Trophoblast cell (in vitro differentiated cells and primary cell): ENCODE results near the gene WDR86.

Experiments
- DNase-seq, 2 donors: peaks; one replicate each; pipeline ENCODE4 v3.0.0-alpha.2; 2016
- H2AFZ ChIP-seq: 2 replicates; pipeline ENCODE4 v1.6.1; 2013; ENCODE audit warnings: low read length, moderate library complexity, mild to moderate bottlenecking; ENCODE audit not compliant: insufficient read depth, poor library complexity
- H2AK5ac ChIP-seq: 2 replicates; pipeline ENCODE4 v1.6.1; 2013; ENCODE audit warnings: mild to moderate bottlenecking, low read length
- H2BK120ac ChIP-seq: 2 replicates; pipeline ENCODE4 v1.6.1; 2013; ENCODE audit warnings: low read length, mild to moderate bottlenecking, moderate library complexity; ENCODE audit not compliant: insufficient read depth, poor library complexity
- H2BK12ac ChIP-seq: 2 replicates; pipeline ENCODE4 v1.6.1; 2013; ENCODE audit warnings: mild to moderate bottlenecking, low read length, moderate library complexity
- H2BK5ac ChIP-seq: 2 replicates; pipeline ENCODE4 v1.6.1; 2013; ENCODE audit warnings: low read length, low read depth, moderate library complexity, mild to moderate bottlenecking; ENCODE audit not compliant: poor library complexity
- H3K14ac ChIP-seq: 2 replicates; pipeline ENCODE4 v1.6.1; 2013; ENCODE audit warnings: mild to moderate bottlenecking, low read length
- H3K18ac ChIP-seq: 2 replicates; pipeline ENCODE4 v1.6.1; 2013; ENCODE audit warnings: mild to moderate bottlenecking, low read length
- H3K23ac ChIP-seq: 2 replicates; pipeline ENCODE4 v1.6.1; 2013; ENCODE audit warnings: low read length
- H3K27ac ChIP-seq: 2 replicates; pipeline ENCODE4 v1.5.1; 2013; ENCODE audit warnings: low read depth, mild to moderate bottlenecking, inconsistent platforms, low read length, moderate library complexity
- H3K27me3 ChIP-seq: 2 replicates; pipeline ENCODE4 v1.6.1; 2013; ENCODE audit warnings: inconsistent platforms, mild to moderate bottlenecking, low read length, moderate library complexity; ENCODE audit not compliant: insufficient read depth
- H3K36me3 ChIP-seq, 2 experiments: 1 replicate in 1 of 2; 2 replicates in 1 of 2; pipeline ENCODE4 v1.6.1; 2013; ENCODE audit warnings: low read length in 2 of 2, mild to moderate bottlenecking in 2 of 2, moderate library complexity in 1 of 2; ENCODE audit not compliant: insufficient read depth in 2 of 2, control insufficient read depth in 1 of 2
- H3K4ac ChIP-seq: 2 replicates; pipeline ENCODE4 v1.6.1; 2013; ENCODE audit warnings: low read depth, mild to moderate bottlenecking, low read length, moderate library complexity
- H3K4me1 ChIP-seq, 2 experiments: 1 replicate in 1 of 2; 2 replicates in 1 of 2; pipeline ENCODE4 v1.6.1; 2013; ENCODE audit warnings: low read length in 2 of 2, mild to moderate bottlenecking in 2 of 2, moderate library complexity in 1 of 2; ENCODE audit not compliant: insufficient read depth in 2 of 2, control insufficient read depth in 1 of 2
- H3K4me2 ChIP-seq: 2 replicates; pipeline ENCODE4 v1.6.1; 2013; ENCODE audit warnings: inconsistent platforms, mild to moderate bottlenecking, low read length, moderate library complexity
- H3K4me3 ChIP-seq: 2 replicates; pipeline ENCODE4 v1.5.1; 2013; ENCODE audit warnings: mild to moderate bottlenecking, low read depth, low read length, inconsistent platforms
- H3K79me1 ChIP-seq: one replicate; pipeline ENCODE4 v1.6.1; 2013; ENCODE audit warnings: low read length
- H3K79me2 ChIP-seq: 2 replicates; pipeline ENCODE4 v1.6.1; 2013; ENCODE audit warnings: low read length, mild to moderate bottlenecking; ENCODE audit not compliant: control insufficient read depth, insufficient read depth, poor library complexity
- H3K9ac ChIP-seq: 2 replicates; pipeline ENCODE4 v1.6.1; 2013; ENCODE audit warnings: mild to moderate bottlenecking, low read length
- H3K9me3 ChIP-seq: 2 replicates; pipeline ENCODE4 v1.6.1; 2013; ENCODE audit warnings: low read depth, mild to moderate bottlenecking, control low read depth, inconsistent platforms, low read length; ENCODE audit not compliant: insufficient read depth
- H4K12ac ChIP-seq: 2 replicates; pipeline ENCODE4 v1.6.1; 2013; ENCODE audit warnings: low read depth, mild to moderate bottlenecking, low read length, moderate library complexity
- H4K8ac ChIP-seq: 2 replicates; pipeline ENCODE4 v1.6.1; 2013; ENCODE audit warnings: low read depth, mild to moderate bottlenecking, low read length, moderate library complexity
- H4K91ac ChIP-seq: one replicate; pipeline ENCODE4 v1.6.1; 2013; ENCODE audit warnings: low read depth, mild to moderate bottlenecking, low read length, moderate library complexity
- WGBS: extraction: QIAGEN DNeasy Blood & Tissue Kit; methylation state at CpG from one replicate; pipeline ENCODE4 v1.1.7; 2013; ENCODE audit warnings: missing lambda C conversion rate; ENCODE audit not compliant: insufficient read length, insufficient coverage; ENCODE audit errors: extremely low coverage; 5-methylcytosine and 5-hydroxymethylcytosine counted together

WDR86 gene

GRCh38 chr7:151416941-151417315 lies 7.1 kb upstream of the WDR86 start:
- H3K9me3 ChIP-seq, result peaks cover 8% of the 10 kb centered on the region
- peak in 1 of 2 donors; percentile 24 for DNase-seq
- H2AK5ac ChIP-seq, result no peak overlapping the region
- H3K4me1 ChIP-seq, result peaks cover 3 to 4% of the 10 kb centered on the region in 2 experiments
- H3K18ac ChIP-seq, result no peak overlapping the region
- no peak overlapping the region for H3K4me2 ChIP-seq
- H3K9ac ChIP-seq, result no peak overlapping the region
- H3K79me2 ChIP-seq, result no peaks in the 10 kb centered on the region
- H3K23ac ChIP-seq, result no peak overlapping the region
- H2BK12ac ChIP-seq, result no peak overlapping the region
- H3K27ac ChIP-seq, result no peak overlapping the region
- H3K4ac ChIP-seq, result no peak overlapping the region
- H3K4me3 ChIP-seq, result no peak overlapping the region
- H2AFZ ChIP-seq, result no peak overlapping the region
- H3K79me1 ChIP-seq, result no peaks in the 10 kb centered on the region
- no peak overlapping the region for H2BK120ac ChIP-seq
- H4K12ac ChIP-seq, result no peak overlapping the region
- H3K27me3 ChIP-seq, result no peaks in the 10 kb centered on the region
- peaks cover 0 to 2% of the 10 kb centered on the region in 2 experiments for H3K36me3 ChIP-seq
- no peak overlapping the region for H4K8ac ChIP-seq
- no CpG with 5 or more reads among the region's 11 CpGs for WGBS
- no peak overlapping the region for H2BK5ac ChIP-seq
- H4K91ac ChIP-seq, result no peak overlapping the region
- no peak overlapping the region for H3K14ac ChIP-seq

GRCh38 chr7:151416112-151416940 lies 6.5 kb upstream of the WDR86 start:
- no peak overlapping the region for H3K18ac ChIP-seq
- no peaks in the 10 kb centered on the region for H3K27me3 ChIP-seq
- H4K8ac ChIP-seq, result no peak overlapping the region
- no peak overlapping the region for H2BK12ac ChIP-seq
- no peak overlapping the region for H4K91ac ChIP-seq
- H3K14ac ChIP-seq, result no peak overlapping the region
- H2BK120ac ChIP-seq, result no peak overlapping the region
- no peak overlapping the region for H3K4me3 ChIP-seq
- no peak for DNase-seq
- no peaks in the 10 kb centered on the region for H3K79me1 ChIP-seq
- H3K79me2 ChIP-seq, result no peaks in the 10 kb centered on the region
- H3K4me2 ChIP-seq, result no peak overlapping the region
- H3K36me3 ChIP-seq, result peaks cover 0 to 2% of the 10 kb centered on the region in 2 experiments
- no peak overlapping the region for H2BK5ac ChIP-seq
- no peak overlapping the region for H2AFZ ChIP-seq
- H3K4me1 ChIP-seq, result peaks cover 3 to 4% of the 10 kb centered on the region in 2 experiments
- WGBS, result no CpG with 5 or more reads among the region's 10 CpGs
- peaks cover 5% of the 10 kb centered on the region for H3K9me3 ChIP-seq
- no peak overlapping the region for H3K4ac ChIP-seq
- no peak overlapping the region for H3K23ac ChIP-seq
- no peak overlapping the region for H2AK5ac ChIP-seq
- no peak overlapping the region for H3K9ac ChIP-seq
- H4K12ac ChIP-seq, result no peak overlapping the region
- no peak overlapping the region for H3K27ac ChIP-seq

GRCh38 chr7:151415375-151416105 lies 5.7 kb upstream of the WDR86 start:
- DNase-seq, result peak; percentile 46 to 60
- Histone ChIP-seq H3K9me3 (peaks cover 5% of the 10 kb centered on the region), H3K27me3 (no peaks in the 10 kb centered on the region), H3K14ac (no peak overlapping the region), H2BK5ac (no peak overlapping the region), H4K8ac (no peak overlapping the region), H3K18ac (no peak overlapping the region), H3K23ac (no peak overlapping the region), H2BK120ac (no peak overlapping the region), H3K79me2 (no peaks in the 10 kb centered on the region), H3K27ac (no peak overlapping the region), H4K12ac (no peak overlapping the region), H3K4me3 (no peak overlapping the region), H2AK5ac (no peak overlapping the region), H2AFZ (no peak overlapping the region), H3K4me1 (peaks cover 4 to 6% of the 10 kb centered on the region in 2 experiments), H3K9ac (no peak overlapping the region), H2BK12ac (no peak overlapping the region), H3K79me1 (no peaks in the 10 kb centered on the region), H3K4me2 (no peak overlapping the region), H4K91ac (no peak overlapping the region), H3K4ac (no peak overlapping the region), H3K36me3 (peaks cover 0 to 2% of the 10 kb centered on the region in 2 experiments)
- no CpG with 5 or more reads among the region's 3 CpGs for WGBS

GRCh38 chr7:151413241-151413640 lies 3.4 kb upstream of the WDR86 start:
- Histone ChIP-seq H3K36me3 (no peaks in the 10 kb centered on the region), H2BK120ac (no peak overlapping the region), H2AFZ (no peak overlapping the region), H3K27ac (no peak overlapping the region), H3K23ac (no peak overlapping the region), H3K79me1 (peaks cover 11% of the 10 kb centered on the region), H3K79me2 (peaks cover 12% of the 10 kb centered on the region), H3K18ac (no peak overlapping the region), H2AK5ac (no peak overlapping the region), H3K9ac (no peak overlapping the region), H4K91ac (no peak overlapping the region), H3K4me1 (peaks cover 12 to 19% of the 10 kb centered on the region in 2 experiments), H4K12ac (no peak overlapping the region), H2BK5ac (no peak overlapping the region), H3K9me3 (no peaks in the 10 kb centered on the region), H3K27me3 (no peaks in the 10 kb centered on the region), H3K4me3 (no peak overlapping the region), H3K4me2 (no peak overlapping the region), H2BK12ac (no peak overlapping the region), H4K8ac (no peak overlapping the region), H3K4ac (no peak overlapping the region), H3K14ac (no peak overlapping the region)
- DNase-seq, result no peak
- WGBS, result no CpG with 5 or more reads among the region's 4 CpGs
